Measurements from ENCODE around the gene LRRC47. TPM values are rescaled to one million over a fixed set of nuclear protein-coding genes. Genes with fewer than 3 reads are reported as not detected.

The LRRC47 gene
- total and polyA plus RNA-seq, 4 experiments from 2014 or later: 19.0 to 58.0 (median 47.1) TPM

- peaks cover 12% of the 10 kb centered on the region for H3K4me1 ChIP-seq (ENCODE audit: insufficient read depth, low read length)
- H3K9me3 ChIP-seq (ENCODE audit: control insufficient read depth in 1 of 2, low read length in 2 of 2): no peaks in the 10 kb centered on the region
- Mint-ChIP-seq H3K4me1 (peaks cover 3 to 14% (median 5%) of the 10 kb centered on the region in 4 donors), H3K27me3 (no peaks in the 10 kb centered on the region), H3K27ac (no peak overlapping the region), H3K36me3 (peaks cover 19 to 40% of the 10 kb centered on the region in 2 donors), H3K4me3 (no peak overlapping the region), H3K9me3 (no peaks in the 10 kb centered on the region)
- DNase-seq: no peak
- H3K27ac ChIP-seq (ENCODE audit: low read depth, low read length): no peak overlapping the region
- no peak overlapping the region for H3K4me3 ChIP-seq (ENCODE audit: low read length in 2 of 2)
- ChIA-PET CTCF (ENCODE audit: partially characterized antibody) (no interaction called here), POLR2A (ENCODE audit: partially characterized antibody) (no interaction called here)
- no peaks in the 10 kb centered on the region for H3K27me3 ChIP-seq (ENCODE audit: insufficient read depth, low read length)
- H3K36me3 ChIP-seq (ENCODE audit: insufficient read depth, low read length): peaks cover 41% of the 10 kb centered on the region
- intact Hi-C loops (cut with micrococcal nuclease): no loop called here
Observed at GRCh38 chr1:3778590-3779264, 17.6 kb downstream of the LRRC47 start.

- Histone ChIP-seq H3K9me3 (ENCODE audit: control insufficient read depth in 1 of 2, low read length in 2 of 2) (no peaks in the 10 kb centered on the region), H3K4me3 (ENCODE audit: low read length in 2 of 2) (no peak overlapping the region), H3K36me3 (ENCODE audit: insufficient read depth, low read length) (peaks cover 35% of the 10 kb centered on the region), H3K27ac (ENCODE audit: low read depth, low read length) (no peak overlapping the region), H3K27me3 (ENCODE audit: insufficient read depth, low read length) (no peaks in the 10 kb centered on the region), H3K4me1 (ENCODE audit: insufficient read depth, low read length) (peaks cover 17% of the 10 kb centered on the region)
- H3K9me3 Mint-ChIP-seq: no peaks in the 10 kb centered on the region
- peaks cover 19 to 35% of the 10 kb centered on the region in 2 donors for H3K36me3 Mint-ChIP-seq
- intact Hi-C loops (cut with micrococcal nuclease): no loop called here
- H3K4me1 Mint-ChIP-seq: peaks cover 3 to 19% (median 5%) of the 10 kb centered on the region in 4 donors
- DNase-seq: no peak
- no peak overlapping the region for H3K4me3 Mint-ChIP-seq
- CTCF ChIA-PET (ENCODE audit: partially characterized antibody): no interaction called here
- H3K27ac Mint-ChIP-seq: no peak overlapping the region
- POLR2A ChIA-PET (ENCODE audit: partially characterized antibody): no interaction called here
- H3K27me3 Mint-ChIP-seq: no peaks in the 10 kb centered on the region
Observed at GRCh38 chr1:3777647-3778589, 18.4 kb downstream of the LRRC47 start.

- Mint-ChIP-seq H3K9me3 (no peaks in the 10 kb centered on the region), H3K27ac (no peak overlapping the region), H3K36me3 (peaks cover 19 to 28% of the 10 kb centered on the region in 2 donors), H3K4me1 (peaks cover 3 to 19% (median 5%) of the 10 kb centered on the region in 4 donors), H3K4me3 (no peak overlapping the region), H3K27me3 (no peaks in the 10 kb centered on the region)
- intact Hi-C loops (cut with micrococcal nuclease): no loop called here
- POLR2A ChIA-PET (ENCODE audit: partially characterized antibody): no interaction called here
- H3K27ac ChIP-seq (ENCODE audit: low read depth, low read length): no peak overlapping the region
- no peak for DNase-seq
- CTCF ChIA-PET (ENCODE audit: partially characterized antibody): no interaction called here
- no peaks in the 10 kb centered on the region for H3K27me3 ChIP-seq (ENCODE audit: insufficient read depth, low read length)
- peaks cover 19% of the 10 kb centered on the region for H3K4me1 ChIP-seq (ENCODE audit: insufficient read depth, low read length)
- H3K36me3 ChIP-seq (ENCODE audit: insufficient read depth, low read length): peaks cover 28% of the 10 kb centered on the region
- H3K9me3 ChIP-seq (ENCODE audit: control insufficient read depth in 1 of 2, low read length in 2 of 2): no peaks in the 10 kb centered on the region
- no peak overlapping the region for H3K4me3 ChIP-seq (ENCODE audit: low read length in 2 of 2)
Observed at GRCh38 chr1:3777078-3777547, 19.2 kb downstream of the LRRC47 start.

- no peaks in the 10 kb centered on the region for H3K27me3 Mint-ChIP-seq
Observed at GRCh38 chr1:3776231-3776961, 19.9 kb downstream of the LRRC47 start.

GRCh38 chr1:3775490-3776230 is 20.6 kb downstream of the LRRC47 start:
- ChIA-PET POLR2A (ENCODE audit: partially characterized antibody) (interaction anchor here (1.1 to 1.9 kb wide), 2 partner anchors 29 to 125 kb away, joined by 3 to 7 read pairs; partner anchors contain the start of gene C1orf174), CTCF (ENCODE audit: partially characterized antibody) (interaction anchor here (0.7 to 1.5 kb wide), 6 partner anchors 10 to 29 kb away, joined by 3 to 4 read pairs (median 3); no protein-coding TSS in a partner anchor)
- peak; percentile 50 to 60 (median 55) for DNase-seq
- peak overlapping the region in 4 of 7 donors; percentile 22 to 69 (median 38) for H3K27ac Mint-ChIP-seq
- peaks cover 4 to 28% (median 10%) of the 10 kb centered on the region in 4 donors for H3K4me1 Mint-ChIP-seq
- Histone ChIP-seq H3K27me3 (ENCODE audit: insufficient read depth, low read length) (no peaks in the 10 kb centered on the region), H3K4me3 (ENCODE audit: low read length in 2 of 2) (no peak overlapping the region), H3K36me3 (ENCODE audit: insufficient read depth, low read length) (peaks cover 14% of the 10 kb centered on the region), H3K9me3 (ENCODE audit: control insufficient read depth in 1 of 2, low read length in 2 of 2) (no peaks in the 10 kb centered on the region), H3K4me1 (ENCODE audit: insufficient read depth, low read length) (peaks cover 28% of the 10 kb centered on the region), H3K27ac (ENCODE audit: low read depth, low read length) (no peak overlapping the region)
- H3K9me3 Mint-ChIP-seq: no peaks in the 10 kb centered on the region
- H3K36me3 Mint-ChIP-seq: peaks cover 12 to 16% of the 10 kb centered on the region in 2 donors
- no peaks in the 10 kb centered on the region for H3K27me3 Mint-ChIP-seq
- intact Hi-C loops (cut with micrococcal nuclease): no loop called here
- H3K4me3 Mint-ChIP-seq: peak overlapping the region in 1 of 8 donors; percentile 62

More at GRCh38 chr1:3776231-3776961, 19.9 kb downstream of the LRRC47 start:
- Mint-ChIP-seq H3K27ac (peak overlapping the region in 1 of 7 donors; percentile 69), H3K4me1 (peaks cover 3 to 25% (median 10%) of the 10 kb centered on the region in 4 donors), H3K36me3 (peaks cover 18 to 22% of the 10 kb centered on the region in 2 donors), H3K4me3 (no peak overlapping the region), H3K9me3 (no peaks in the 10 kb centered on the region)
- Histone ChIP-seq H3K27me3 (ENCODE audit: insufficient read depth, low read length) (no peaks in the 10 kb centered on the region), H3K36me3 (ENCODE audit: insufficient read depth, low read length) (peaks cover 21% of the 10 kb centered on the region), H3K27ac (ENCODE audit: low read depth, low read length) (no peak overlapping the region), H3K4me3 (ENCODE audit: low read length in 2 of 2) (no peak overlapping the region), H3K9me3 (ENCODE audit: control insufficient read depth in 1 of 2, low read length in 2 of 2) (no peaks in the 10 kb centered on the region), H3K4me1 (ENCODE audit: insufficient read depth, low read length) (peaks cover 24% of the 10 kb centered on the region)
- intact Hi-C loops (cut with micrococcal nuclease): no loop called here
- CTCF ChIA-PET (ENCODE audit: partially characterized antibody): interaction anchor here (0.7 to 1.5 kb wide), 6 partner anchors 9 to 28 kb away, joined by 3 to 4 read pairs (median 3); no protein-coding TSS in a partner anchor
- POLR2A ChIA-PET (ENCODE audit: partially characterized antibody): interaction anchor here (1.1 to 1.9 kb wide), 2 partner anchors 30 to 124 kb away, joined by 3 to 7 read pairs; partner anchors contain the start of gene C1orf174
- no peak for DNase-seq

DNA sequence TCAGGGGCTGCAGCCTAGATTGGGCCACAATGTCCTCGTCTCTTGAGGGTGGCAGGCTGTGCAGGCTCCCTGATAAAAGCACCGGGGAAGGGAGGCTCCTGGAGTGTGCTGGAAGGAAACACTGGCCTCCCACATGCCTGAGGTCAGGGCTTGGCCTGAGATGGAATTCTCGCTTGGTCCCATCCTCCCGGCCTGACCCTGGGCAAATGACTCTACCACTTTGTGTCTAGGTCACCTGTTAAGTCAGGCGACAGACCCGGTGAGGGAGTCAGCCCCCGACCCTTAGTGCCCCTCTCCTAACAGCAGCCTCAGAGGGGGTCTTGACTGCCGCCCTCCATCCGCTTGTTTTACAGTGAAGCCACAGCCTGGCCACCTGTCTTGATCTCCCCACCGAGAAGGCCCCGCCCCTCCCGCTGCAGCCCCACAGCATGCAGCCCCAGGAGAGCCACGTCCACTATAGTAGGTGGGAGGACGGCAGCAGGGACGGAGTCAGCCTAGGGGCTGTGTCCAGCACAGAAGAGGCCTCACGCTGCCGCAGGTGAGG is 21.3 kb downstream of the LRRC47 start:
- H3K4me1 ChIP-seq (ENCODE audit: insufficient read depth, low read length): peaks cover 28% of the 10 kb centered on the region
- peaks cover 8% of the 10 kb centered on the region for H3K36me3 ChIP-seq (ENCODE audit: insufficient read depth, low read length)
- Mint-ChIP-seq H3K36me3 (peaks cover 5 to 9% of the 10 kb centered on the region in 2 donors), H3K27ac (no peak overlapping the region), H3K4me1 (peaks cover 4 to 28% (median 11%) of the 10 kb centered on the region in 4 donors), H3K9me3 (no peaks in the 10 kb centered on the region), H3K27me3 (no peaks in the 10 kb centered on the region), H3K4me3 (peak overlapping the region in 1 of 8 donors; percentile 4)
- DNase-seq: no peak
- ChIA-PET CTCF (ENCODE audit: partially characterized antibody) (interaction anchor here (1.5 kb wide), 1 partner anchor 28 kb away, joined by 4 read pairs; no protein-coding TSS in a partner anchor), POLR2A (ENCODE audit: partially characterized antibody) (interaction anchor here (1.1 to 1.9 kb wide), 3 partner anchors 18 to 125 kb away, joined by 3 to 7 read pairs (median 6); partner anchors contain the start of gene C1orf174)
- no peak overlapping the region for H3K4me3 ChIP-seq (ENCODE audit: low read length in 2 of 2)
- intact Hi-C loops (cut with micrococcal nuclease): no loop called here
- H3K27me3 ChIP-seq (ENCODE audit: insufficient read depth, low read length): no peaks in the 10 kb centered on the region
- H3K9me3 ChIP-seq (ENCODE audit: control insufficient read depth in 1 of 2, low read length in 2 of 2): no peaks in the 10 kb centered on the region
- H3K27ac ChIP-seq (ENCODE audit: low read depth, low read length): no peak overlapping the region

Measured in CD4-positive, alpha-beta memory T cell (primary cell).